GM19463 (cell line): Measurements from ENCODE around the gene NFKBIE.

Experiments used
- ATAC-seq: cut with Tn5 transposase; IDR thresholded peaks from one replicate; pipeline ENCODE4 v1.9.1; 2021; ENCODE audit warnings: mild to moderate bottlenecking, moderate library complexity; ENCODE audit not compliant: unreplicated experiment

NFKBIE gene

DNA sequence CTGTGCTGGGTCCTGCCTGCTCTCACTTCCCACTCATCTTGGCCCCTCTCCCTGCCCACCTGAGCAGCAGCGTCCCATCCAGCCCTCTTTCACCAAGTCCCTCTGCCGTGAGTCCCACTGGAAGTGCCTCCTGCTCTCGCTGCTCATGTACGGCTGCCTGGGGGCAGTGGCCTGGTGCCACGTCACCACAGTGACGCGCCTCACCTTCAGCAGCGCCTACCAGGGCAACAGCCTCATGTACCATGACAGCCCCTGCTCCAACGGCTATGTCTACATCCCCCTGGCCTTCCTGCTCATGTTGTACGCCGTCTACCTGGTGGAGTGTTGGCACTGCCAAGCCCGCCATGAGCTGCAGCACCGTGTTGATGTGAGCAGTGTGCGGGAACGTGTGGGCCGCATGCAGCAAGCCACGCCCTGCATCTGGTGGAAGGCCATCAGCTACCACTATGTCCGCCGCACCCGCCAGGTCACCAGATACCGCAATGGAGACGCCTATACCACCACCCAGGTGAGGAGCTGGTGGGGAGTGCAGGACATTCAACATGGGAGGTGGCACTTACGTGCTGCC, 7.7 kb upstream of the NFKBIE start:
- ATAC-seq: no peak

- ATAC-seq: no peak
These were observed 7.2 kb upstream of the NFKBIE start for GRCh38 chr6:44272529-44272928.

- no peak for ATAC-seq
These were observed 6.6 kb upstream of the NFKBIE start for GRCh38 chr6:44271914-44272313.

DNA sequence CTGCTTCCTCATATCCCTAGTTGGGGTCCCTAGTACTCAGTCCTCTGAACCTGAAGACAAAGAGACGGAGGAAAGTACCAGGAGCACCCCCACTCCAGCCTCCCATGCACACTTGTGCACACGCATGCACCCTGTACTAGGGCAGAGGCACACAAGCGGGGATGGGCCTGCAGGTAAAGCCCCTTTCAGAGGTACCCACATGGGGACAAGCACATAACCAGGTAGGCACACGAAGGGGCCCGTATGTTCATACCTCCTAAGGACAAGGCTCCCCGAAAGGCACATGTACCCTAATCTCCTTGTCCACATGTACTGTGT, 6.0 kb upstream of the NFKBIE start:
- no peak for ATAC-seq

DNA sequence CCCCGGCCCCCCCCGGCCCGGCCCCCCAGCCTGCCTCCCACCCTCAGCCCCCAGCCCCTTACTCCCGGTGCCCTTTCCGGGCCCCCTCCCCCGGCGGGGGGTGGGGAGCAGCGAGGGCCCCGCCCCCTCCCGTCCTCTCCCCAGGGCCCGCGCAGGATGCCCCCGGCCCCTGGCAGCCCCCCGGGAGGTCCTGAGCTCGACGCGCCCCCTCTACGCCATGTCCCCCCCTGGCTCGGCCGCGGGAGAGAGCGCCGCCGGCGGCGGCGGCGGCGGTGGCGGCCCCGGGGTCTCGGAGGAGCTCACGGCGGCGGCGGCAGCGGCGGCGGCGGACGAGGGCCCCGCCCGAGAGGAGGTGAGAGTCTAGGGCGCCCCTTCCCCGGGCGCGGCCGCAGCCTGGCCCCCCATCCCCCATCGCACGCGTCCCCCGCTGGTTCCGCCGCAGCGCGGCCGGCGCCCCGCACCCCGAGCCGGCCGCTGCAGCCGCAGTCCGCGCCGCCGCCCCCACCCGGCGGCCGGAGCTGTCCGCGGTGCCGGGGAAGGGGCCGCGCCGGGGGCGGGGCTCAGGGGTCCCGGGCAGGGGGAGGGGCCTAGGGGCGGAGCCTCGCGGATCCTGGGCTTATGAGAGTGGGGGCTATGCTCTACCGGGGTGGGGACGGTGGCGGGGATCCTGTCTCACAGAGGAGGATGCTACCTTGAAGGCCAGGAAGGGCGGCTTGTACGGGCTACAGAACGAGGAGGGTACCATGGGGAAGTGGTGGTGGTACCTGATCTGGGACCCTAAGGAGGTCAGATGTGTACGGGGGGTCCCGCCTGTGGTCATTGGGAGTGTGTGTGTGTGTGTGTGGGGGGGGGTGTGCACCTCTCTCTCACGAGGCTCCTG, 5.4 kb upstream of the NFKBIE start:
- no peak for ATAC-seq

- ATAC-seq: no peak
These were observed 4.7 kb upstream of the NFKBIE start, which contains the start of gene TMEM151B for GRCh38 chr6:44269921-44270525. TSS of gene TMEM151B (plus strand) at chr6:44270450. CDS start at chr6:44270743, 293 bp downstream.

DNA sequence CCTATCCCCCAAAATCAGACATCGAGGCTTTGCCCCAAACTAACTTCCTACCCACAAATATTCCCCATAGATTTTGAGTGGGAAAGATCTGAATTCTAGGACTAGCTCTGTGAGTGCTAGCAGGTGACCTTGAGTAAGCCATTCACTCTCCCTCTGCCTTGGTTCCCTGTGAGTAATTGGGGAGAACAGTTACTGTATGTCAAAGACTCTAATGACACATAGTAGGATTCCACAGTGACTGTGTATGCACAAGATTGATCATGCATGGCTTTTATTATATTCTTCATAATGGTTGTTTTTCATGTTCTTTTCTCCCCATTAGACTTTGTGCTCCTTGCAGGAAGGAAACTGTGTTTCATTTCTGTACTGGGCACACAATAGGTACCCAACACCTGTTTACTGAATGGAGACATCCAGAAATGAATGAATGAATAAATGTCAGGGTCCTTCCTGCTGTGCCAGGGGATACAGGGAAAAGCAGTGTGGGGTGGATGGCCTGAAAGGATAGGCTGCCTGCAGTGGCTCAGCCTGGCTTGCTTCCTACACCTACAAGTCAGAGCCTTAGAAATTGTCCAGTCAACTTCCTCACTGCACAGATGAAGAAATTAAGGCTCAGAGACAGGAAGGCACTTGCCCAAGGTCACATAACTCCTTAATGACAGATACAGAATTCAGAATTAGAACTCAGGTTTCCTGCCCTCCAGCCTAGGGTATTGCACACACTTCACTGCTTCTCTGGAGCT, 4.0 kb upstream of the NFKBIE start:
- no peak for ATAC-seq

- no peak for ATAC-seq
These were observed 2.8 kb upstream of the NFKBIE start for GRCh38 chr6:44268095-44268628.

GRCh38 chr6:44267252-44267651, 1.9 kb upstream of the NFKBIE start:
- no peak for ATAC-seq

- no peak for ATAC-seq
These were observed 996 bp upstream of the NFKBIE start for GRCh38 chr6:44266347-44266746.

DNA sequence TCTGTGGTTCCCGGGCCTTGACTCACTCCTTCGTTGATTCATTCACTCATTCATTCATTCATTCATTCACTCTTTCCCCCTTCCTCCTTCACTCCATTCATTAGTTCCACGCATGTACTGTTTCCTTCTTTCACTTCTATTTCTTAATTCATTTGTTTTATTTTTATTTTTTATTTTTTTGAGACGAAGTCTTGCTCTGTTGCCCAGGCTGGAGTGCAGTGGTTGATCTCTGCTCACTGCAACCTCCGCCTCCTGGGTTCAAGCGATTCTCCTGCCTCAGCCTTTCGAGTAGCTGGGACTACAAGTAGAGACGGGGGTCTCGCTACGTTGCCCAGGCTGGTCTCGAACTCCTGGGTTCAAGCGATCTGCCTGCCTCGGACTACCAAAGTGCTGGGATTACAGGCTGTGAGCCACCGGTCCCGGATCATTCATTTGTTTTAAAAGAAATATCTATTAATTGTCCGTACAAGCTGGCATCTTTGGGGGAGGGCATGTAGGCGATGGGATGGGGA, 427 bp upstream of the NFKBIE start:
- no peak for ATAC-seq

- ATAC-seq: no peak
These were observed 971 bp downstream of the NFKBIE start for GRCh38 chr6:44264154-44265006.

- peak; percentile 23 for ATAC-seq
These were observed 1.8 kb downstream of the NFKBIE start for GRCh38 chr6:44263354-44264100.

DNA sequence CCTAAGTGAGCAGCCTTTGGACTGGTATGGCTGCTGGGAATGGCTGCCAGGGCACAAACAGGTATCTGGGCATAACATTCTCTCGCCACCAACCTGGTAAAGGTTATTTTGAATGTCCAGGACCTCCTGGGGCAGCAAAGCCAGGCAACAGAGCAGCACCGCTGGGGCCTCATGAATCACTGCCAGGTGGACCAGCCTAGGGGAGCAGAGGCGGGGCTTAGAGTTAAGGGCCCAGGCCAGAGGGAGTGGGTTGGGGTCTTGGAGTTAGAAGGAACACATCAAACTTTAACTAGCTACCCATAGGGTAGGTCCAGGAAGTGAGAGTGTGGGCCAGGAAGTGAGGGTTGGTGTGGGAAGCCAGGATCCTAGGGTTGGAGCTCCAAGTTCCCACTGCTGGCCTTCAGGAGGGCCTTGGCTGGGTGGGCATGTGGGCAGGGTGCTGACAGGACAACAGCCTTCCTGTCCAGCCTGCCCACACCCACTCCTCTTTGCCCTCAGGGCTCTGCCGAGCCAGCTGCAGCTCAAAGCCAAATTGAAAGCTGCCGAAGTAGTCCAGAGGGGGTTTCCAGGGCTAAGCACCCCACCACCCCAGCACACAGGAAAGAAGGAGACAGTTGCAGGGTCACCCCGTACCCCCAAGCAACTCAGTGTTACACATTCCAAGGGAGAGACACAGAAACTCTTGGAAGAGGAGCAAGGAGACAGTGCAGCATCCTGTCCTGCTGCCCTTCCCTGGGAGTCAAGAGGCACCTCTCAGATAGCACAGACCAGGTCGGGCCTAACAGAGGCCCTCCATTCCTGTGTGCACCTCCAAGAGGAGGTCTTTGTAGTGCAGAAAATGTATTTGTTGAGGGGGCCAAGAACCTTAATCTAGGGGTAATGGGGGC, 2.6 kb downstream of the NFKBIE start:
- no peak for ATAC-seq

DNA sequence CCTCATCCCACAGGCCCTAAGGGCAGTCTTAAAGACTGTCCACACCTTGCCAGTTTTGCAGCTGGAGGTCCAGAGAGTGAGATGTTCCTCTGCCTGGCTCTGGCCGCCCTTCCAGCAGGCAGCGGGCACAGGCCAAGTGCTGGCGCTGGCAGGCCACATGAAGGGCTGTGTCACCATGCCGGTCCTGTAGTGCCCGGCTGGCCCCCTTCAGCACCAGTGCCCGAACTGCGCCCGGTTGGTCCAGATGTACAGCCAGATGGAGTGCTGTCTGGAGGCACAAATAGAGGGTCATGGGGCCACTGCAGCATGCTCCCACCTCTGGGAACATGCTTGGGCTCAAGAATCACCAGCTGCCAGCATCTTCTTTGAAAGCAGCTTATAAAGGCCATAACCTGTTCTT, 3.8 kb downstream of the NFKBIE start:
- ATAC-seq: no peak

DNA sequence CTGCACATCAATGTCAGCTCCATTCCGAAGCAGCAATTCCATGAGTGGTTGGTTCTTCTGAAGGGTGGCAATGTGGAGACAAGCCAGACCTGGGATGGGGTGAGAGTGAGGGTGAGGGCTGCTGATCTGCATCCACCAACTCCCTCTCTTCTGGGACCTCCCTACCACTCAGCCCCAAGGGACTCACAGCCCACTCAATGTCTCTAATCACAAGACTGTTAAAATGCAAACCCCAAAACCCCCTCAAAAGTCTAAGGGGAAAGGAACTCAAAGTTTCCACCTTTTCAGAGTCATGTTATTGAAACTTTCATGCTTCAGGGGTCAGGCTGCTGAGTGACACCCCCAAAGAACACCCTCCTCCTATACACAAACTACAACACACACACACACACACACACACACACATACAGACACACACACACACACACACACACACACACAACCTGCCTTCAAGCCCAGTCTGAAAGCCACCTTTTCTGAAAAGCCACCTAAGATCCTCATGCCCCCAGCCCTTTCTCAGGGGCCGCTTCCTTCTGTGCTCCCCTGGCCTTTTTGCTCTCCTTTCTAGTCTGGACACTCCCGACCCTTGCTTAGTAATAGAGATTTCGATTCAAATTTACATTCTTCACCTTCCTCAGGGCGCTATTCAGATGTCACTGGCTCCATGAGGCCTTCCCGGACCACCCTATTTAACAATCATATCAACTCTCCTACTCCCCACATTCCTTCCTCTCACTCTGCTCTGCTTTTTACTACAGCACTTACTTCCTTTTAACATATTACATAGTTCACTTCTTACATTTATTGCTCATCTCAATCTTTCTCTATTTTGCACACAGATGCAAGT, 4.7 kb downstream of the NFKBIE start:
- ATAC-seq: no peak

- no peak for ATAC-seq
These were observed 5.3 kb downstream of the NFKBIE start for GRCh38 chr6:44260011-44260410.
